IPS-15b (cell line): Measurements from ENCODE around the gene CTSC.

Experiments used
- H3K27me3 ChIP-seq: one replicate; pipeline ENCODE4 v1.6.1; 2013; ENCODE audit warnings: low read length; ENCODE audit not compliant: control insufficient read depth, insufficient read depth
- H3K36me3 ChIP-seq: one replicate; pipeline ENCODE4 v1.6.1; 2013; ENCODE audit warnings: low read length; ENCODE audit not compliant: control insufficient read depth, insufficient read depth
- H3K4me1 ChIP-seq: one replicate; pipeline ENCODE4 v1.6.1; 2013; ENCODE audit warnings: mild to moderate bottlenecking, low read length; ENCODE audit not compliant: control insufficient read depth, insufficient read depth
- H3K4me3 ChIP-seq: one replicate; pipeline ENCODE4 v1.5.1; 2013; ENCODE audit warnings: low read depth, low read length
- H3K9ac ChIP-seq: one replicate; pipeline ENCODE4 v1.6.1; 2013; ENCODE audit warnings: low read depth, mild to moderate bottlenecking, low read length
- H3K9me3 ChIP-seq: one replicate; pipeline ENCODE4 v1.6.1; 2013; ENCODE audit warnings: mild to moderate bottlenecking, low read length; ENCODE audit not compliant: control insufficient read depth, insufficient read depth

Gene CTSC

DNA sequence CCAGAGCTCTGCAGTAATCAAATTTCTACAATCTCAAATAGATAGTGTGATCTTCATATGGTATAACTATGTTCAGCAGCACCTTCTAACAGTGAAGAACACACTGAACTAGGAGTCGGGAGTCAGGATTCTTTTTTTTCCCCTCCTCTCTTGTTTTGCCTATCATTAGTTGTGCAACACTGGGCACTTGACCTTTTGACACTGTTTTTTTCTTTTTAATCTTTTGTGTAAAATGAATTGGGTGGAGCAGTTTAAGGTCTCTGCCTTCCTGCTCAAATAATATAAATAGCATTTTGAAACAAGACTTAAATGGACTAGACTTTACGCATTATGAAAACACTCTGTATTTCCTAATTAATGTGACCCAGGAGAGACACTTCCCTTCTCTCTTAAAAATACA is 39.7 kb downstream of the CTSC start:
- H3K4me3 ChIP-seq: no peak overlapping the region
- H3K4me1 ChIP-seq: peaks cover 25% of the 10 kb centered on the region
- H3K27me3 ChIP-seq: no peaks in the 10 kb centered on the region
- no peaks in the 10 kb centered on the region for H3K9me3 ChIP-seq
- H3K9ac ChIP-seq: no peak overlapping the region
- peaks cover 18% of the 10 kb centered on the region for H3K36me3 ChIP-seq

GRCh38 chr11:88297421-88297820 is 40.1 kb downstream of the CTSC start:
- peaks cover 20% of the 10 kb centered on the region for H3K36me3 ChIP-seq
- H3K9ac ChIP-seq: no peak overlapping the region

GRCh38 chr11:88295028-88295427 is 42.5 kb downstream of the CTSC start:
- Histone ChIP-seq H3K9me3 (no peaks in the 10 kb centered on the region), H3K9ac (no peak overlapping the region), H3K4me1 (peaks cover 15% of the 10 kb centered on the region), H3K4me3 (no peak overlapping the region), H3K36me3 (peaks cover 22% of the 10 kb centered on the region), H3K27me3 (no peaks in the 10 kb centered on the region)

More at GRCh38 chr11:88297421-88297820, 40.1 kb downstream of the CTSC start:
- no peak overlapping the region for H3K4me3 ChIP-seq
- peaks cover 25% of the 10 kb centered on the region for H3K4me1 ChIP-seq
- H3K27me3 ChIP-seq: no peaks in the 10 kb centered on the region
- no peaks in the 10 kb centered on the region for H3K9me3 ChIP-seq

DNA sequence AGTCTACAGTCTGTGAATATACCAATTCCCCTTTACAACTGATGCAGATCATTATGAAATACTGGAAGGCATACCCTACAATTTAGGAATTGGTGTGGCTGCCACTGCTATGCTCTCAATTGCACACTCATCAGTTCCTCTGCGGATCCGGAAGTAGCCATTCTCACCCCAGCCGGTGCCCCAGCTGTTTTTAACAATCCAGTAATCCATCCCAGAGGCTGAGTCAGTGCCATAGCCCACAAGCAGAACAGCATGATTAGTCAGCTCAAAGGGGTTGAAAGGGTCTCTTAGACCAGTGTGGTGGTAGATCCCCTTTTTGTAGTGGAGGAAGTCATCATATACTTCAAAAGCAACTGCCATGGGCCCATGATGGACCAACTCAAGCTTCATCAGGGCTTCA is 43.6 kb downstream of the CTSC start:
- peaks cover 18% of the 10 kb centered on the region for H3K36me3 ChIP-seq
- H3K27me3 ChIP-seq: no peaks in the 10 kb centered on the region
- no peak overlapping the region for H3K9ac ChIP-seq
- no peaks in the 10 kb centered on the region for H3K9me3 ChIP-seq
- H3K4me3 ChIP-seq: no peak overlapping the region
- peaks cover 10% of the 10 kb centered on the region for H3K4me1 ChIP-seq

DNA sequence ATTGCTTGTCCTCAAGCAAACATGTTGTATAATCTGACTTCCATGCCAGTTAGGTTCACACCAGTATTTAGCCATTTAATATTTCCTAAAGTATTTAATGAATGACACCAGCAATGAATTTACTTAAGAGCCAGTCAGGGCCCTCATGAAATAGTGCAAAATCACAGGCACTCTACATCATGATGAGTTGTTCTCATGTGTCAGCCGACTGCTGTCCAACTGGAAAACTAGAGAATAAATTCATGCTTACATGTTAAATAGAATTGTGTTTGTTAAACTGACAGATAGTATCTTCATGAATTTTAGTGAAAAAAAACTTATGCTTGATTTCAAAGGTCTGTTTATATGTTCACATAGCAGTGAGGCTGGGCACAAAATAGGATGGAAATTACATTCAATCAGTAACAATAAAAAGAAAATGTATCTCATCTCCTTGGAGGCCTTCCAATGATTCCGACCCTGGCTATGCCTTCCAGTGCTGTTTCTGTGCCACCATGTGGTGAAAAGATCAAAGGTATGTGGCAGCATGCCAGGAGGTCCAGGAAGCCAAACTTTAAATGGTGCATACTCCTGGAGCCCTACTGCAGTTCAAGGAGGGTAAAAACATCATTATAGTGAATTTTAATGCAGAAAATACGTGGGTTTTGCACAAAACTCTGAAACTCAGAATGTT is 45.2 kb downstream of the CTSC start:
- H3K36me3 ChIP-seq: peaks cover 17% of the 10 kb centered on the region
- H3K27me3 ChIP-seq: no peaks in the 10 kb centered on the region
- H3K4me1 ChIP-seq: peaks cover 1% of the 10 kb centered on the region
- H3K9me3 ChIP-seq: no peaks in the 10 kb centered on the region
- no peak overlapping the region for H3K4me3 ChIP-seq
- no peak overlapping the region for H3K9ac ChIP-seq

DNA sequence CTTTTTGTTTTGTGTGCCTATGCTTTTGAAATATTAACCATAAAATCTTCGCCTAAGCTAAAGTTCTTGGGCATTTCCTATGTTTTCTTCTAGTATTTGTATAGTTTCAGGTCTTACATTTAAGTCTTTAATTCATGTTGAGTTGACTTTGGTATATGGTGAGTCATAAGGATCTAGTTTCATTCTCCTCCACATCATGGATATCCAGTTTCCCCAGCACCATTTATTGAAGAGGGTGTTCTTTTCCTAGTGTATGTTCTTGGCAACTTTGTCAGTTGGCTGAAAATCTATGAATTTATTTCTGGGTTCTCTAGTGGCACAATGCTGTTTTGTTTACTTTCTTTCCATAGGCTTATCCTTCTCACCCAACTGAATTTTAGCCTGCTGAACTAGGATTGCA is 49.0 kb downstream of the CTSC start:
- no peaks in the 10 kb centered on the region for H3K9me3 ChIP-seq
- no peaks in the 10 kb centered on the region for H3K4me1 ChIP-seq
- H3K9ac ChIP-seq: no peak overlapping the region
- H3K4me3 ChIP-seq: no peak overlapping the region
- peaks cover 4% of the 10 kb centered on the region for H3K36me3 ChIP-seq
- no peaks in the 10 kb centered on the region for H3K27me3 ChIP-seq

GRCh38 chr11:88284336-88285050 is 53.0 kb downstream of the CTSC start:
- Histone ChIP-seq H3K9me3 (no peaks in the 10 kb centered on the region), H3K36me3 (no peaks in the 10 kb centered on the region), H3K4me3 (no peak overlapping the region), H3K27me3 (no peaks in the 10 kb centered on the region), H3K9ac (no peak overlapping the region), H3K4me1 (no peaks in the 10 kb centered on the region)

DNA sequence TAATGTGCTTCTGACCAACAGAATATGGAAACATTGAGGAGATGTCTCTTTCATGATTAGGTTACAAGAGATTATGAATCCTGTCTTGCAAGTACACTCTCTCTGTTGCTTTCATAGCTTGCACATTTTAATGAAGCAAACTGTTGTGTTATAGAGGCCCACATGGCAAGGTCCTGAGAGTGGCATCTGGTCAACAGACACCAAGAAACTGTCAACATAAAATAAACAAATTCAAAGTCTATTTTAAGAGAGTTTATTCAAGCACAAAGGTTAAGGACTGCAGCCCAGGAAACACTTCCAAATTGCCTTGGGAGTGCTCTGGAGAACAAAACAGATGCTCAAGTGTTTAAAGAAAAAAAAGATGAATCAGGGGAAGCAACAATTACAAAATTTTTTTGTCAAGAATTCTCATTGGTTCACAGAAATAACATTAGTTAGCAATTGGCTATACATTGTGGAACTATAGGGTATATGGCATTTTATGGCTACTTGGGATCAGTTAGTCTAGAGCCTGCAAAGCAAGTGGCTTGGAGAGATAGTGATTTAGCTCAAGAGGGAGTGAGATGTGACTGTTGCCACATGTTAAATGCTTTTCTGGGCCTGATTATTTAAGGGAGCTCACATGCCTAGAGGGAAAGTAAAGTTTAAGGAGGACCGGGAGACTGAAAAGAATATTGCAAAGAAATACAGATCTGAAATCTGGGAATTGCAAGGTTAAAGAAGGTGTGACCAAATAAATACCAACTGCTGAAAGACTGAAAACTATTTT is 54.6 kb downstream of the CTSC start:
- no peaks in the 10 kb centered on the region for H3K4me1 ChIP-seq
- no peak overlapping the region for H3K4me3 ChIP-seq
- no peaks in the 10 kb centered on the region for H3K36me3 ChIP-seq
- H3K9ac ChIP-seq: no peak overlapping the region
- H3K27me3 ChIP-seq: no peaks in the 10 kb centered on the region
- no peaks in the 10 kb centered on the region for H3K9me3 ChIP-seq

DNA sequence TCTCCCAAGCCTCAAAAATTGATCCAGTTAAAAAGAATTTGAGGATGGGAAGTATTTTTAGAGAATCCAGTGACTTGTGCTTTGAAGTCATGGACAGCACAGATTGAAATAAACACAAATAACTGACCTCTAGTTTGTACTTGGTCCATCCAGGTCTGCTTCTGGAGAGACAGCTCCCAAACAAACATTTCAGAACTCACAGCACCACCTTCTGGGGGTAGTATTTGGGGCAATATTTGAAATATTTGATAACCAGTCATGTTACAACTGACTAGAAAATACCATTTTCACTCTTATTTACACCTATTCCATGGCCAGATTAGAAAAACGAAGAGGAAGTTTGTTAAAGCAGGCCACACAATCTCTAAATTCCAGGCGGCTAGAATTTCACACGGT is 56.2 kb downstream of the CTSC start:
- H3K27me3 ChIP-seq: no peaks in the 10 kb centered on the region
- H3K4me3 ChIP-seq: no peak overlapping the region
- no peak overlapping the region for H3K9ac ChIP-seq
- no peaks in the 10 kb centered on the region for H3K9me3 ChIP-seq
- no peaks in the 10 kb centered on the region for H3K36me3 ChIP-seq
- H3K4me1 ChIP-seq: no peaks in the 10 kb centered on the region

DNA sequence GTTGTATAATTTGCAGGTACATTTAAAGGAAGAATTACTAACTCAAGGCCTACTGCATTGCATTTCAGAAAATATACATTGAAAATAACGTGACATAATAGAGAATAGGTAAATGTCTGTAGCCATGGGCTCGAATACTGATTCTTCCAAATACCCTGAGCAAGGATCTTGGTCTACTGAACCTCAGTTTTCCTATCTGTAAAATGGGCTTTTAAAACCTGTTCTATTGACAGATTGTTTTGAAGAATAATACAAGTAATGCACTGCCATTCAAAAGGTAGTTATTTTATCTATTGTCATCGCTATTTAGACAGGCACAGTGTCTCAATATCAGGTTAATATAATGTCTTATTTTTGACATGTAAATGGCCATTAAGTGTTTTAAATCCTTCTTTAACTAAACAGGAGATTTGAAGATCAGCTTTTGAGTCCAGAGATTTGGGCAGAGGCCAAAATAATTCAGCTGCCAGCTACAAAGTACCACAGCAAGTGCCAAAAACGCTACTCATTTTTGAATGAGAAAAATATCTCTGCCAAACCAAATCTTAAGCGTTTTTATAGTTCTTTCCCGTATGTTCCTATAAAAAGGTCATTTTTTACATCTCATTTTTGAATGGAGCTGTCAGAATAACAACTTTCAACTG is 56.7 kb downstream of the CTSC start:
- Histone ChIP-seq H3K4me3 (no peak overlapping the region), H3K27me3 (no peaks in the 10 kb centered on the region), H3K9ac (no peak overlapping the region), H3K4me1 (no peaks in the 10 kb centered on the region), H3K36me3 (no peaks in the 10 kb centered on the region), H3K9me3 (no peaks in the 10 kb centered on the region)

DNA sequence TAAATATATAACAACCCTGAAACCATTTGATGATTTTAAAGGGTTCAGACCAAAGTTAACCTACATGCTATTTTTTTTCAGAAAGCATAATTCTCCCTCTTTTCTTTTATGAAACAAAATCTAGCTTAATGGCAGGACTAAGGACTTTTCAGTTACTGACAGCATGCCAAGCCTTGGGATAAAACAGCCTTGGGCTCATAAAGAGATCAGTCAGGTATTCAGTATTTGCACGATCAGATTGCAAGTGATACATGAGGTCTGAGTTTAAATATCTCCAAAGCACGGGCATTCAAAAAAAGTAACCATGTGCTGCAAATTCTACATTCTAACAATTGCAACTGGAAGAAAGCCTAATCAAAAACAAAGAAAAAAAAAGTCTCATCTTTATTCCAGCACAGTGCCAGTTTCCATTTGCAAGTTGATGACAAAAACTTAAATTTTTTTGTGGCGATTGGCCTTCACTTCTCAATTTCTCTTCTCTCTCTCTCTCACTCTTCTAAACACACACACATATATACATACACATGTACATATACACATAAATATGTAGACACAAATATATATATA is 60.1 kb downstream of the CTSC start:
- no peaks in the 10 kb centered on the region for H3K36me3 ChIP-seq
- no peaks in the 10 kb centered on the region for H3K9me3 ChIP-seq
- no peaks in the 10 kb centered on the region for H3K27me3 ChIP-seq
- no peak overlapping the region for H3K4me3 ChIP-seq
- no peaks in the 10 kb centered on the region for H3K4me1 ChIP-seq
- H3K9ac ChIP-seq: no peak overlapping the region
